H9 (cell line): ENCODE data around the gene WBP1. TPM values are rescaled to one million over a fixed set of nuclear protein-coding genes. Genes with fewer than 3 reads are reported as not detected.

Source experiments
- DNase-seq: peaks from one replicate; pipeline ENCODE4 v3.0.0-alpha.2; 2017
- H2AFZ ChIP-seq: one replicate; pipeline ENCODE4 v1.6.1; 2013; ENCODE audit warnings: mild to moderate bottlenecking, low read length, control low read depth, moderate library complexity
- H2AK5ac ChIP-seq: 2 replicates; pipeline ENCODE4 v1.6.1; 2013; ENCODE audit warnings: low read length, control low read depth, mixed read lengths; ENCODE audit not compliant: insufficient read length
- H2BK120ac ChIP-seq: one replicate; pipeline ENCODE4 v1.6.1; 2013; ENCODE audit warnings: low read depth, mild to moderate bottlenecking, low read length, control low read depth, inconsistent platforms; ENCODE audit not compliant: poor library complexity, severe bottlenecking
- H2BK12ac ChIP-seq: 2 replicates; pipeline ENCODE4 v1.6.1; 2013; ENCODE audit warnings: low read length, control low read depth, mixed read lengths, low read depth; ENCODE audit not compliant: insufficient read length
- H2BK15ac ChIP-seq: 2 replicates; pipeline ENCODE4 v1.6.1; 2013; ENCODE audit warnings: low read depth, low read length, control low read depth
- H2BK20ac ChIP-seq: one replicate; pipeline ENCODE4 v1.6.1; 2013; ENCODE audit warnings: low read depth, mild to moderate bottlenecking, low read length, control low read depth, inconsistent platforms; ENCODE audit not compliant: poor library complexity, severe bottlenecking
- H2BK5ac ChIP-seq: 2 replicates; pipeline ENCODE4 v1.6.1; 2013; ENCODE audit warnings: low read length, control low read depth, mixed read lengths; ENCODE audit not compliant: insufficient read length
- H3K14ac ChIP-seq: 2 replicates; pipeline ENCODE4 v1.6.1; 2013; ENCODE audit warnings: low read length, control low read depth; ENCODE audit not compliant: insufficient read depth
- H3K18ac ChIP-seq: 2 replicates; pipeline ENCODE4 v1.6.1; 2013; ENCODE audit warnings: low read depth, mild to moderate bottlenecking, mixed read lengths, low read length, control low read depth; ENCODE audit not compliant: insufficient read length
- H3K23ac ChIP-seq: 2 replicates; pipeline ENCODE4 v1.6.1; 2013; ENCODE audit warnings: low read length, control low read depth, mixed read lengths, low read depth; ENCODE audit not compliant: insufficient read length
- H3K23me2 ChIP-seq: 2 replicates; pipeline ENCODE4 v1.6.1; 2013; ENCODE audit warnings: low read depth, mild to moderate bottlenecking, mixed read lengths, low read length, control low read depth; ENCODE audit not compliant: insufficient read length, poor library complexity, severe bottlenecking
- H3K27ac ChIP-seq: 2 replicates; pipeline ENCODE4 v1.5.1; 2013; ENCODE audit warnings: low read length, control low read depth, mixed read lengths, low read depth; ENCODE audit not compliant: insufficient read length
- H3K27me3 ChIP-seq: 2 replicates; pipeline ENCODE4 v1.6.1; 2013; ENCODE audit warnings: low read length, control low read depth, inconsistent platforms; ENCODE audit not compliant: insufficient read depth
- H3K4ac ChIP-seq: 2 replicates; pipeline ENCODE4 v1.6.1; 2013; ENCODE audit warnings: low read depth, mild to moderate bottlenecking, control low read depth, inconsistent platforms, low read length, moderate library complexity
- H3K4me1 ChIP-seq: 2 replicates; pipeline ENCODE4 v1.6.1; 2013; ENCODE audit warnings: low read length, control low read depth, inconsistent platforms; ENCODE audit not compliant: insufficient read depth
- H3K4me2 ChIP-seq: 2 replicates; pipeline ENCODE4 v1.6.1; 2013; ENCODE audit warnings: low read length, control low read depth, mixed read lengths; ENCODE audit not compliant: insufficient read length, insufficient read depth
- H3K56ac ChIP-seq: 2 replicates; pipeline ENCODE4 v1.6.1; 2013; ENCODE audit warnings: low read depth, mild to moderate bottlenecking, mixed read lengths, low read length, control low read depth; ENCODE audit not compliant: insufficient read length
- H3K79me1 ChIP-seq: 2 replicates; pipeline ENCODE4 v1.6.1; 2013; ENCODE audit warnings: low read depth, mild to moderate bottlenecking, moderate library complexity, low read length, control low read depth, inconsistent platforms; ENCODE audit not compliant: insufficient read depth, poor library complexity, severe bottlenecking
- H3K79me2 ChIP-seq: 2 replicates; pipeline ENCODE4 v1.6.1; 2013; ENCODE audit warnings: low read length, control low read depth, inconsistent platforms; ENCODE audit not compliant: insufficient read depth
- H3K9ac ChIP-seq: 2 replicates; pipeline ENCODE4 v1.6.1; 2013; ENCODE audit warnings: low read length, control low read depth, mixed read lengths; ENCODE audit not compliant: insufficient read length; ENCODE audit errors: extremely low read depth
- H3K9me3 ChIP-seq: one replicate; pipeline ENCODE4 v1.6.1; 2013; ENCODE audit warnings: low read depth, low read length, inconsistent platforms; ENCODE audit not compliant: control insufficient read depth
- H3T11ph ChIP-seq: one replicate; pipeline ENCODE4 v1.6.1; 2013; ENCODE audit warnings: mild to moderate bottlenecking, low read length, control low read depth, inconsistent platforms
- H4K20me1 ChIP-seq: one replicate; pipeline ENCODE4 v1.6.1; 2013; ENCODE audit not compliant: control insufficient read depth, insufficient read length, insufficient read depth
- H4K5ac ChIP-seq: 2 replicates; pipeline ENCODE4 v1.6.1; 2013; ENCODE audit warnings: low read depth, mild to moderate bottlenecking, mixed read lengths, low read length, control low read depth; ENCODE audit not compliant: insufficient read length
- H4K8ac ChIP-seq: replicated peaks from 2 replicates; pipeline ENCODE4 v1.6.1; 2013; ENCODE audit warnings: low read length, control low read depth, mixed read lengths, low read depth; ENCODE audit not compliant: insufficient read length
- H4K91ac ChIP-seq: 2 replicates; pipeline ENCODE4 v1.6.1; 2013; ENCODE audit warnings: low read depth, mild to moderate bottlenecking, moderate library complexity, mixed read lengths, low read length, control low read depth; ENCODE audit not compliant: insufficient read length
- H3K27ac Mint-ChIP-seq, 3 experiments: 2 replicates in 2 of 3; 3 replicates in 1 of 3; pipeline ENCODE4 v1.8.0; 2020 to 2021; ENCODE audit warnings: mixed read lengths in 3 of 3, mild to moderate bottlenecking in 1 of 3, moderate library complexity in 1 of 3
- H3K27me3 Mint-ChIP-seq: 2 replicates; pipeline ENCODE4 v1.8.0; 2021; ENCODE audit warnings: low read depth, mild to moderate bottlenecking, moderate library complexity, mixed read lengths
- H3K36me3 Mint-ChIP-seq, 3 experiments: 2 replicates in 2 of 3; 3 replicates in 1 of 3; pipeline ENCODE4 v1.8.0; 2020 to 2021; ENCODE audit warnings: low read depth in 3 of 3, mixed read lengths in 3 of 3; ENCODE audit not compliant: insufficient read depth in 1 of 3
- H3K4me1 Mint-ChIP-seq, 2 experiments: 2 replicates each; pipeline ENCODE4 v1.8.0; 2020; ENCODE audit warnings: mixed read lengths in 2 of 2
- H3K4me3 Mint-ChIP-seq, 2 experiments: 2 replicates in 1 of 2; 3 replicates in 1 of 2; pipeline ENCODE4 v1.8.0; 2020 to 2021; ENCODE audit warnings: mild to moderate bottlenecking in 2 of 2, mixed read lengths in 2 of 2, moderate library complexity in 1 of 2
- H3K9me3 Mint-ChIP-seq, 2 experiments: 2 replicates in 1 of 2; 3 replicates in 1 of 2; pipeline ENCODE4 v1.8.0; 2020; ENCODE audit warnings: mild to moderate bottlenecking in 2 of 2, mixed read lengths in 2 of 2, moderate library complexity in 1 of 2
- CTCF ChIP-seq: fragments of 200-600 bp; sonication (generic); conservative IDR thresholded peaks from 3 replicates; pipeline ENCODE4 v1.8.0; 2021; ENCODE audit warnings: antibody characterized with exemption, mild to moderate bottlenecking
- WGBS: extraction: QIAGEN DNeasy Blood & Tissue Kit; methylation state at CpG from one replicate; pipeline ENCODE4 v1.1.7; 2013; ENCODE audit warnings: missing lambda C conversion rate, low lambda C conversion rate, mixed read lengths; ENCODE audit not compliant: insufficient read length; ENCODE audit errors: extremely low coverage; 5-methylcytosine and 5-hydroxymethylcytosine counted together
- total RNA-seq: library from RNA; stranded (reverse); gene quantifications from 2 replicates; pipeline ENCODE4 v1.2.1, GENCODE V29; 2021

Gene WBP1
- total RNA-seq, 1 experiment from 2014 or later: 82.1 TPM

GRCh38 chr2:74471332-74472065, 13.3 kb downstream of the WBP1 start:
- H3K79me2 ChIP-seq: no peaks in the 10 kb centered on the region
- H4K20me1 ChIP-seq: no peaks in the 10 kb centered on the region
- no peak overlapping the region for H4K8ac ChIP-seq
- H3K4me1 ChIP-seq: no peaks in the 10 kb centered on the region
- no peak overlapping the region for H3K14ac ChIP-seq
- Mint-ChIP-seq H3K27ac (peak overlapping the region; percentile 98 to 99 (median 98); a peak in 6 of 7 replicates), H3K4me3 (peak overlapping the region; percentile 96 to 98), H3K36me3 (peaks cover 11 to 18% (median 18%) of the 10 kb centered on the region in 3 experiments), H3K27me3 (peaks cover 3% of the 10 kb centered on the region), H3K4me1 (peaks cover 11 to 12% of the 10 kb centered on the region in 2 experiments), H3K9me3 (no peaks in the 10 kb centered on the region; a peak in 1 of 5 replicates)
- H3K4ac ChIP-seq: no peak overlapping the region
- no peak for DNase-seq
- H3K27me3 ChIP-seq: no peaks in the 10 kb centered on the region
- H4K91ac ChIP-seq: no peak overlapping the region
- H2BK120ac ChIP-seq: no peak overlapping the region
- no peak overlapping the region for H2BK15ac ChIP-seq
- H2AK5ac ChIP-seq: no peak overlapping the region
- H2BK20ac ChIP-seq: no peak overlapping the region
- no peak overlapping the region for H3K27ac ChIP-seq
- no peak overlapping the region for H2BK5ac ChIP-seq
- no peak overlapping the region for H3T11ph ChIP-seq
- H3K56ac ChIP-seq: no peak overlapping the region
- H3K23ac ChIP-seq: no peak overlapping the region
- H2BK12ac ChIP-seq: no peak overlapping the region
- H4K5ac ChIP-seq: no peak overlapping the region
- no peaks in the 10 kb centered on the region for H3K9me3 ChIP-seq
- peak overlapping the region; percentile 82 for H3K4me2 ChIP-seq
- TF ChIP-seq CTCF: no peak
- H2AFZ ChIP-seq: no peak overlapping the region
- no CpG with 5 or more reads among the region's 16 CpGs for WGBS
- no peak overlapping the region for H3K18ac ChIP-seq
- no peak overlapping the region for H3K9ac ChIP-seq
- H3K23me2 ChIP-seq: peaks cover 8% of the 10 kb centered on the region
- no peaks in the 10 kb centered on the region for H3K79me1 ChIP-seq
